Colon (tissue), 2 donors: Measurements from ENCODE around the gene CDRT15L2.
"Not testable (repeated sequence)": the region's sequence is repeated elsewhere in the genome, so short reads cannot be mapped to it uniquely, and the experiment has no call there.

Experiments used
- FAIRE-seq: peaks from 2 replicates; lab custom pipeline; 2012; peaks lifted over from hg19 to GRCh38; lab: Jason Lieb, UNC
- donor health status: control.
- donor health status: control.

The CDRT15L2 gene

GRCh38 chr17:20579424-20579823 lies at the start of gene CDRT15L2:
CDRT15L2 (plus strand) TSS chr17:20579724; CDS start chr17:20579744, 20 bp downstream.
- not testable (repeated sequence) for FAIRE-seq

- not testable (repeated sequence) for FAIRE-seq
These were observed 49.4 kb upstream of the CDRT15L2 start for GRCh38 chr17:20530104-20530503.

- not testable (repeated sequence) for FAIRE-seq
These were observed 46.9 kb upstream of the CDRT15L2 start for GRCh38 chr17:20532544-20533090.

GRCh38 chr17:20533206-20533605 lies 46.3 kb upstream of the CDRT15L2 start:
- FAIRE-seq: not testable (repeated sequence)

- FAIRE-seq: not testable (repeated sequence)
These were observed 44.6 kb upstream of the CDRT15L2 start for GRCh38 chr17:20534711-20535550.

- not testable (repeated sequence) for FAIRE-seq
These were observed 39.1 kb upstream of the CDRT15L2 start for GRCh38 chr17:20540414-20540813.

GRCh38 chr17:20540865-20541264 lies 38.7 kb upstream of the CDRT15L2 start:
- FAIRE-seq: not testable (repeated sequence)

- FAIRE-seq: not testable (repeated sequence)
These were observed 37.5 kb upstream of the CDRT15L2 start for GRCh38 chr17:20541853-20542546.

GRCh38 chr17:20547923-20548322 lies 31.6 kb upstream of the CDRT15L2 start:
- not testable (repeated sequence) for FAIRE-seq

- not testable (repeated sequence) for FAIRE-seq
These were observed 26.6 kb upstream of the CDRT15L2 start for GRCh38 chr17:20552920-20553319.

GRCh38 chr17:20554728-20555127 lies 24.8 kb upstream of the CDRT15L2 start:
- FAIRE-seq: not testable (repeated sequence)

- not testable (repeated sequence) for FAIRE-seq
These were observed 24.2 kb upstream of the CDRT15L2 start for GRCh38 chr17:20555135-20556010.

- FAIRE-seq: not testable (repeated sequence)
These were observed 21.4 kb upstream of the CDRT15L2 start for GRCh38 chr17:20558096-20558495.

GRCh38 chr17:20559018-20559417 lies 20.5 kb upstream of the CDRT15L2 start:
- not testable (repeated sequence) for FAIRE-seq

GRCh38 chr17:20562587-20562986 lies 16.9 kb upstream of the CDRT15L2 start:
- no peak for FAIRE-seq

GRCh38 chr17:20565245-20565644 lies 14.3 kb upstream of the CDRT15L2 start:
- FAIRE-seq: not testable (repeated sequence)

GRCh38 chr17:20565711-20566110 lies 13.8 kb upstream of the CDRT15L2 start:
- no peak for FAIRE-seq

GRCh38 chr17:20566736-20567135 lies 12.8 kb upstream of the CDRT15L2 start:
- not testable (repeated sequence) for FAIRE-seq

- FAIRE-seq: not testable (repeated sequence)
These were observed 12.1 kb upstream of the CDRT15L2 start for GRCh38 chr17:20567421-20567820.

GRCh38 chr17:20568604-20569003 lies 10.9 kb upstream of the CDRT15L2 start:
- not testable (repeated sequence) for FAIRE-seq

- FAIRE-seq: not testable (repeated sequence)
These were observed 7.9 kb upstream of the CDRT15L2 start for GRCh38 chr17:20571653-20572052.

GRCh38 chr17:20573216-20573615 lies 6.3 kb upstream of the CDRT15L2 start:
- not testable (repeated sequence) for FAIRE-seq
